Kidney capillary endothelial cell (primary cell): ENCODE results near the gene IL6ST.

Experiments used
- DNase-seq: peaks from one replicate; pipeline ENCODE4 v3.0.0-alpha.2; 2018; ENCODE audit warnings: low spot score

The IL6ST gene

DNA sequence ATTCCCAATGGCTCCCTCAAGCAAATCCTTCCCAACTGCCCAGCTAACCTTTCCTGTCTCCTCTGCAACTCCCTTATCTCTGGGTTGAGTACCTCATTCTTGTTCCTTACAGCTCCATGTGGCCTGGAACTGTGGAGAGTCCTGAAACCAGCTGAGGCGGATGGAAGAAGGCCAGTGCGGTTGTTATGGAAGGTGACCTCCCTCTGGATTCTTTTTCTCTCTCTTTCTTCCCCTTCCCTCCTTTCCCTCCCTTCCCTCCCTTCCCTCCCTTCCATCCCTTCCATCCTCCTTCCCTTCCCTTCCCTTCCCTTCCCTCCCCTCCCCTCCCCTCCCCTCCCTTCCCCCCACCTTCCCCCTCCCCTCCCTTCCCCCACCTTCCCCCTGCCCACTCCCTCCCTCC lies 98.5 kb downstream of the IL6ST start:
- no peak for DNase-seq

DNA sequence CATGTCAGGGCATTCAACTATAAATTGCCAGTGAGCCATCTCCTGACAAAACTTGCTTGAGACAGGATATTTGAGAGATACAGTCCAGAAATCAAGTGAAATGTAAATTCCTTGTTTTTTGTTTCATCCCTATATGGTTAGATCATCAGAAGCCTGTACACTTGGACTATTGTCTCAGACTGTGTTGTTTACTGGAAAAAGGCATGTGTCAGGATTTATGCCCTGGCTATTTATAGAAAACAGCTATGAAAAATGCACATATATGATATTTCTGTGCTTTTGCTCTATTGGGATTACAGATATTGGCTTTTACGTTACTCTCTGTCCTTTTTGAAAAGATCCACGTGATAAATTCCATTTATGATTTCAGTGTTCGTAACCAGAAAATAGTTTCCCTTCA lies 99.4 kb downstream of the IL6ST start:
- DNase-seq: peak; percentile 59

DNA sequence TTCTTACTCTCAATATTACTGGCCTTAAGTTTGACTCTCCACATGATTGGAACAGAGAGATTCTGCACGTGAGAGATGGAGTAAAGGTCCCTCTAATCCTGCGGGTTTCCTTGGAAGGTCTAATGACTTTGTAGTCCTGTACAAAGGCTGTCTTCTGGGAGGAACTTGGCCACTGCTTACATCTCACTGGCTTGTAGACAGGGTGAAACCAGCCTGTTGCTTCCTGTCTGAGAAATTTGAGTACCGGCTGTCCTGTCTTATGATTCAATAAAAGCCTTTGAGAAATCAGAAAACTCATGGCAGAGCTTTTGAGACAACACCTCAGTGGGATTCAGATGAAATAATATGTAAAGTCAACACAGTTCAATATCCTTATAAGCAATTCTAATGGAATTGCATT lies 100.6 kb downstream of the IL6ST start:
- DNase-seq: peak; percentile 10

- no peak for DNase-seq
Observed at GRCh38 chr5:55892479-55892878, 102.3 kb downstream of the IL6ST start.

DNA sequence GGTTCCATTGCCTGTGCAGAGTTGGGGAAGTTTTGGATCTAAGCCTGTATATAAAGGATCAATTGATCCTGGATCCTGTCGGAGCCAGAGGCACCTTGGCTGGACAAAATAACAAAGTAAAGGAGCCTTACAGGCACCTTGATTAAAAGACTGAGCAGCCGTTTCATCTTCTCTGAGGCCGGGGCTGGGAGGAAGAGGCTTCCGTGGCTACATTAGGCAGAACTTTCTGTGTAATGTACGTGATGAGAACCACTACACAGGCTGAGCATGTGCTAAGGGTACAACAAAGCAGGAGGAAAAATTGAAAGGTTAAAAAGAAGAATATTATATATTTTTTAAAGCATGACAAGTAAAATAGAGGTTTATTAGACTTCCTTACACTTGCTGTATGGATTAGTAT lies 106.6 kb downstream of the IL6ST start:
- no peak for DNase-seq

GRCh38 chr5:55885359-55885758 lies 109.4 kb downstream of the IL6ST start:
- no peak for DNase-seq
